Osteocyte (in vitro differentiated cells): ENCODE data around the gene RAP2A. TPM values are rescaled to one million over a fixed set of nuclear protein-coding genes. Genes with fewer than 3 reads are reported as not detected.

ENCODE experiments used
- DNase-seq: peaks from one replicate; pipeline ENCODE4 v3.0.0; 2021; ENCODE audit warnings: mixed read lengths; ENCODE audit not compliant: unreplicated experiment; ENCODE audit errors: extremely low spot score
- H3K27ac Mint-ChIP-seq: one replicate; pipeline ENCODE4 v1.8.0; 2021; ENCODE audit warnings: mild to moderate bottlenecking, mixed read lengths; ENCODE audit not compliant: unreplicated experiment
- H3K27me3 Mint-ChIP-seq: one replicate; pipeline ENCODE4 v1.8.0; 2021; ENCODE audit warnings: mixed read lengths; ENCODE audit not compliant: unreplicated experiment
- H3K36me3 Mint-ChIP-seq: one replicate; pipeline ENCODE4 v1.8.0; 2021; ENCODE audit warnings: mixed read lengths; ENCODE audit not compliant: unreplicated experiment
- H3K4me1 Mint-ChIP-seq: one replicate; pipeline ENCODE4 v1.8.0; 2021; ENCODE audit warnings: mixed read lengths; ENCODE audit not compliant: unreplicated experiment
- H3K4me3 Mint-ChIP-seq: one replicate; pipeline ENCODE4 v1.8.0; 2021; ENCODE audit warnings: mild to moderate bottlenecking, moderate library complexity, mixed read lengths; ENCODE audit not compliant: unreplicated experiment
- H3K9me3 Mint-ChIP-seq: one replicate; pipeline ENCODE4 v1.8.0; 2021; ENCODE audit warnings: mixed read lengths; ENCODE audit not compliant: unreplicated experiment
- CTCF ChIP-seq: fragments of 200-600 bp; sonication (generic); IDR thresholded peaks from 2 replicates; pipeline ENCODE4 v1.5.0; 2021; ENCODE audit warnings: antibody characterized with exemption, mild to moderate bottlenecking, moderate library complexity
- total RNA-seq: library from RNA; stranded (reverse); gene quantifications from 2 replicates; pipeline ENCODE4 v1.2.1, GENCODE V29; 2021

The RAP2A gene
- total RNA-seq, 1 donor from 2014 or later, result 27.9 TPM

- DNase-seq, result peak; percentile 83
- Mint-ChIP-seq H3K27me3 (no peaks in the 10 kb centered on the region), H3K36me3 (no peaks in the 10 kb centered on the region), H3K9me3 (no peaks in the 10 kb centered on the region), H3K27ac (peak overlapping the region; percentile 83), H3K4me3 (peak overlapping the region; percentile 95), H3K4me1 (peaks cover 28% of the 10 kb centered on the region)
- TF ChIP-seq CTCF, result no peak
Observed at GRCh38 chr13:97434397-97435201, 630 bp downstream of the RAP2A start.

GRCh38 chr13:97435323-97435722, 1.4 kb downstream of the RAP2A start:
- no peak for DNase-seq
- no peaks in the 10 kb centered on the region for H3K27me3 Mint-ChIP-seq
- H3K4me3 Mint-ChIP-seq, result peak overlapping the region; percentile 95
- H3K4me1 Mint-ChIP-seq, result peaks cover 28% of the 10 kb centered on the region
- no peaks in the 10 kb centered on the region for H3K9me3 Mint-ChIP-seq
- H3K36me3 Mint-ChIP-seq, result no peaks in the 10 kb centered on the region
- H3K27ac Mint-ChIP-seq, result peak overlapping the region; percentile 83
- no peak for TF ChIP-seq CTCF

DNA sequence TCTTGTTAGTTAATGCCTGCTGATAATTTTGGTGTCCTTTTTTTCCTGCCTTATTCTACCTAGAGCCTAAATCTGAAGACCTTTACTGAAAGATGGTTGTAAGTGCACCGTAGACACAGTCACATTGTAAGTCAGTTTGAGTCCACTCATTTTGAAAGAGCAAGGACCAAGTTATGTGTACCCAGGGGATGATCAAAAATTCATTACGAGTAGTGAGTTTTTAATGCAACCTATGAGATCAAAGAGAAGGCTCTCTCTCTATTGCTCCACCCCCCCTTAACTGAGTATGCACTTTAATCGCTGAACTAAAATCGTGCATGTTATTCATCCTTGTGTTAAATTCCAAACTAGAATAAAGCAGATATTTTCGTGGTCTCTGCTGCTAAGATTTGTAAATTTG, 1.8 kb downstream of the RAP2A start:
- Mint-ChIP-seq H3K36me3 (no peaks in the 10 kb centered on the region), H3K4me1 (peaks cover 28% of the 10 kb centered on the region), H3K27ac (no peak overlapping the region), H3K9me3 (no peaks in the 10 kb centered on the region), H3K4me3 (peak overlapping the region; percentile 95), H3K27me3 (no peaks in the 10 kb centered on the region)
- TF ChIP-seq CTCF, result no peak
- DNase-seq, result no peak

GRCh38 chr13:97436845-97437244, 2.9 kb downstream of the RAP2A start:
- H3K4me1 Mint-ChIP-seq, result peaks cover 24% of the 10 kb centered on the region
- H3K27me3 Mint-ChIP-seq, result no peaks in the 10 kb centered on the region
- no peak overlapping the region for H3K4me3 Mint-ChIP-seq
- no peaks in the 10 kb centered on the region for H3K36me3 Mint-ChIP-seq
- H3K27ac Mint-ChIP-seq, result no peak overlapping the region
- no peak for DNase-seq
- no peak for TF ChIP-seq CTCF
- H3K9me3 Mint-ChIP-seq, result no peaks in the 10 kb centered on the region

DNA sequence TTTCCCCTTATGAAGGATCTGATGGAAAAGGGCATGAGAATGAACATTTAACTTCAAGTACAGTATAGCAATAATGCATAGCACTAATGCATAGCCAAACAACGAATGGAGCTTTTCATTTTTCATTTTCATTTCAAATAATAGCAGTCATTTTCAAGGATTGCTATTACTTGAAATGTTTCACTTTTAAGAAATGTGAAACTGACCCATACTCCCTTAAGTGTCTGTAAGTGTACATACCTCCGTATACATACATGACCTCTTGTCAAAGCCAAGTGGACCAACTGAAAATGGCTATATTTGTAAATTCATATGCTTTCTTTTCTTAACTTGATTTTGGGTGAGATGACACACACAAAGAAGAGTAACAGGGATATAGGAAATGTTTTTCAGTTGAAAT, 3.8 kb downstream of the RAP2A start:
- no peaks in the 10 kb centered on the region for H3K36me3 Mint-ChIP-seq
- DNase-seq, result no peak
- H3K9me3 Mint-ChIP-seq, result no peaks in the 10 kb centered on the region
- no peak for TF ChIP-seq CTCF
- no peak overlapping the region for H3K4me3 Mint-ChIP-seq
- H3K27ac Mint-ChIP-seq, result no peak overlapping the region
- peaks cover 19% of the 10 kb centered on the region for H3K4me1 Mint-ChIP-seq
- no peaks in the 10 kb centered on the region for H3K27me3 Mint-ChIP-seq
